Epithelial cell of proximal tubule (primary cell): ENCODE results near the gene RECQL5. TPM values are rescaled to one million over a fixed set of nuclear protein-coding genes. Genes with fewer than 3 reads are reported as not detected.

ENCODE experiments used
- DNase-seq: peaks from one replicate; pipeline ENCODE4 v3.0.0-alpha.2; 2011; ENCODE audit warnings: low read depth
- H3K4me3 ChIP-seq: 2 replicates; pipeline ENCODE4 v1.5.1; 2011; ENCODE audit warnings: low read depth, mild to moderate bottlenecking, low read length
- total RNA-seq: library from RNA; depleted of rRNA; stranded (reverse); fragments of >200 nt; gene quantifications from 2 replicates; pipeline ENCODE4 v1.2.3, GENCODE V29; 2015
- TF ChIP-seq, protein P1 (sequence below): conservative IDR thresholded peaks from 2 replicates; pipeline ENCODE4 v1.5.1; 2012; ENCODE audit warnings: low read depth, mild to moderate bottlenecking, low read length

RECQL5 gene
- total RNA-seq, 1 donor from 2014 or later: 25.7 TPM

DNA sequence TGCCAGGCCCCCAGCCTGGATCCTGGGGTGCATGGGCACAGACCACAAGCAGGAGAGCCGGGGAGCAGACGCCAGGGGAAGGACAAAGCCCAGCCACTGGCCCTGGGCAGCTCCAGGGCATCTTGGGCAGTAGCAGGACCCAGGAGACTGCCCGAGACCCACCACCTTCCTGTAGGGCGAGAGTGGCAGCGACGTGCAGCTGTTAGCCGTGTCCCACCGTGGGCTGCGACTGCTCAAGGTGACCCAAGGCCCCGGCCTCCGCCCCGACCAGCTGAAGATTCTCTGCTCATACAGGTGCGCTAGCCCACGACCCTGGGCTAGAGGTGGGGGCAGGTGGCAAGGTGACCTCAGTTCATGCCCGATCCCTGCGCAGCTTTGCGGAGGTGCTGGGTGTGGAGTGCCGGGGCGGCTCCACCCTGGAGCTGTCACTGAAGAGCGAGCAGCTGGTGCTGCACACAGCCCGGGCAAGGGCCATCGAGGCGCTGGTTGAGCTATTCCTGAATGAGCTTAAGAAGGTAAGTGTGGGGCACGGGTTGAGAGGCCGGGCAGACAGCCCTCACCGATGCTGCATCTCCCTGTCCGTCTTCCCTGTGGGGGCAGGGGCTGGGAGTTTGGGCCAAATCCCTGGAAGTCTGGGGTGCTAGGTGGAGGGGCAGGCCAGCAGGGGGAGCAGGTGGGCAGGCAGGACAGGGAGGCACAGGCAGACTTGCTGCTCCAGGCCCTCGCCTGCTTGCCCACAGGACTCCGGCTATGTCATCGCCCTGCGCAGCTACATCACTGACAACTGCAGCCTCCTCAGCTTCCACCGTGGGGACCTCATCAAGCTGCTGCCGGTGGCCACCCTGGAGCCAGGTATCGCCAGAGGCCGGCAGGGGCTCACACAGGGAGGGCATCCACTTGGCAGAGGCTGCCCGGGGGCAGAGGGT lies 47.2 kb downstream of the RECQL5 start:
- H3K4me3 ChIP-seq: no peak overlapping the region
- TF ChIP-seq, protein P1, sequence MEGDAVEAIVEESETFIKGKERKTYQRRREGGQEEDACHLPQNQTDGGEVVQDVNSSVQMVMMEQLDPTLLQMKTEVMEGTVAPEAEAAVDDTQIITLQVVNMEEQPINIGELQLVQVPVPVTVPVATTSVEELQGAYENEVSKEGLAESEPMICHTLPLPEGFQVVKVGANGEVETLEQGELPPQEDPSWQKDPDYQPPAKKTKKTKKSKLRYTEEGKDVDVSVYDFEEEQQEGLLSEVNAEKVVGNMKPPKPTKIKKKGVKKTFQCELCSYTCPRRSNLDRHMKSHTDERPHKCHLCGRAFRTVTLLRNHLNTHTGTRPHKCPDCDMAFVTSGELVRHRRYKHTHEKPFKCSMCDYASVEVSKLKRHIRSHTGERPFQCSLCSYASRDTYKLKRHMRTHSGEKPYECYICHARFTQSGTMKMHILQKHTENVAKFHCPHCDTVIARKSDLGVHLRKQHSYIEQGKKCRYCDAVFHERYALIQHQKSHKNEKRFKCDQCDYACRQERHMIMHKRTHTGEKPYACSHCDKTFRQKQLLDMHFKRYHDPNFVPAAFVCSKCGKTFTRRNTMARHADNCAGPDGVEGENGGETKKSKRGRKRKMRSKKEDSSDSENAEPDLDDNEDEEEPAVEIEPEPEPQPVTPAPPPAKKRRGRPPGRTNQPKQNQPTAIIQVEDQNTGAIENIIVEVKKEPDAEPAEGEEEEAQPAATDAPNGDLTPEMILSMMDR: peak; percentile 60
- DNase-seq: no peak

DNA sequence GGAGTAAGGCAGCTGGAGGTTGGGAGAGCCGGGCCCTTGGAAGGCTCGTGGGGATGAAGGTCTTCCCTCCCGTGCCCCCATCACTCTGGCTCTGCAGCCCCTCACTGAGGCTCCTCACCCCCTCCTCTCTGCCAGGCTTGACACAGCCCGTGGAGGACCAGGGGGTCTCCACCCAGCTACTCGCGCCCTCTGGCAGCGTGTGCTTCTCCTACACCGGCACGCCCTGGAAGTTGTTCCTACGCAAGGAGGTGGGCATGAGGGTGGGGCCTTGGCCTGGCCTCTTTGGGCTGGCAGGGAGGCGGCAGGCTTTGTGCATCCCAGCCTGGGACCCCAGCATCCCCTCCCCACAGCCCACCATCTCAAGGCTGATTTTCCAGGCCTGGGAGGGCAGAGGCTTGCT lies 49.3 kb downstream of the RECQL5 start:
- TF ChIP-seq, protein P1: no peak
- DNase-seq: no peak
- H3K4me3 ChIP-seq: no peak overlapping the region

DNA sequence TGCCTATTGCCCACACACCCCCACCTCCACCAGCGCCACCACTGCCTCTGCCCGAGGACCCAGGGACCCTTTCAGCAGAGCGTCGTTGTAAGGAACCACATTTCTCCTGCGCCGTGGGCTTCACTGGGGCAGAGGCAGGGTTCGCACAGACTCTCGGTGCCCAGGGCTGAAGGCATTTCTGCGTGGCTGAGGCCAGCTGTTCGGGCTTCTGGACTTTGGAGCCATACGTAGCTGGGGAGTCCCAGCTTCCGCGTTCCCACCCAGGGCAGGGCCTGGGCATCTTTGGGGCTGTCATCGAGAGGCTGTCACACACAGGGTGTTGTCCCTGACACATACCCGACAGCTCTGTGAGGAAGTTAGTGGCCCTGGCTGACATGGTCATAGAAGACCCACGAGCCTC lies 49.7 kb downstream of the RECQL5 start:
- TF ChIP-seq, protein P1: no peak
- H3K4me3 ChIP-seq: no peak overlapping the region
- no peak for DNase-seq

DNA sequence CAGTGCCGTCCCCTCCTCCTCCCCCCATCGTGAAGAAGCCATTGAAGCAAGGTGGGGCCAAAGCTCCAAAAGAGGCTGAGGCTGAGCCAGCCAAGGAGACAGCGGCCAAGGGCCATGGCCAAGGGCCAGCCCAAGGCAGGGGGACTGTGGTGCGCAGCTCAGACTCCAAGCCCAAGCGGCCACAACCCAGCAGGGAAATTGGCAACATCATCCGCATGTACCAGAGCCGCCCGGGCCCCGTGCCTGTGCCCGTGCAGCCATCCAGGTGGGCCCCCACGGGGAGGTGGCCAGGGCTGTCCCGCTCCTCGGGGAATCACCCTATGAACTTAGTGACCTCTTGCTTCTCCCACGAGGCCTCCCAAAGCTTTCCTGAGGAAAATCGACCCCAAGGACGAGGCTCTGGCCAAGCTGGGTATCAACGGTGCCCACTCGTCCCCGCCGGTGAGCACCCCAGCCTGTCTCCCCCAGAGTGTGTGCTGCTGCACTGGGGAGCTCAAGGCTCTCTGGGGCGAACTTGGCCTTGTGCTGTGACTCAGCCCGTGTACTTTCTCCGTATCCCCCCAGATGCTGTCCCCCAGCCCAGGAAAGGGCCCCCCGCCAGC lies 50.3 kb downstream of the RECQL5 start:
- no peak for DNase-seq
- H3K4me3 ChIP-seq: no peak overlapping the region

DNA sequence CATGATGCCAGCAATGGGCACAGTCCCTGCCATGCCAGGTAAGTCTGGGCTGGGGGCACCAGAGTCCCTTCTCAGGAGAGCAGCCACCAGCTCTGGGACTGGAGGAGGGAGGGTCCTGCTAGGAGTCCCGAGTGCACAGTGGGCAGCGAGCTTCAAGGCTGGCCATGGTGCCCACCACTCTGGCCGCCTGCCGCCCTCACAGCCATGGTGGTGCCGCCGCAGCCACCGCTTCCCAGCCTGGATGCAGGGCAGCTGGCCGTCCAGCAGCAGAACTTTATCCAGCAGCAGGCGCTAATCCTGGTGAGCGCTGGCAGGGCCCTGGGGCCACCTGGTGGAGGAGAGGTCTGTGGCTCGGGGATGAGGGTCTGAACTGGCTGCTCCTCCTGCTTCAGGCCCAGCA lies 51.7 kb downstream of the RECQL5 start:
- H3K4me3 ChIP-seq: no peak overlapping the region
- TF ChIP-seq, protein P1: no peak
- no peak for DNase-seq

More for the DNA sequence above, 50.3 kb downstream of the RECQL5 start:
- TF ChIP-seq, protein P1: no peak

DNA sequence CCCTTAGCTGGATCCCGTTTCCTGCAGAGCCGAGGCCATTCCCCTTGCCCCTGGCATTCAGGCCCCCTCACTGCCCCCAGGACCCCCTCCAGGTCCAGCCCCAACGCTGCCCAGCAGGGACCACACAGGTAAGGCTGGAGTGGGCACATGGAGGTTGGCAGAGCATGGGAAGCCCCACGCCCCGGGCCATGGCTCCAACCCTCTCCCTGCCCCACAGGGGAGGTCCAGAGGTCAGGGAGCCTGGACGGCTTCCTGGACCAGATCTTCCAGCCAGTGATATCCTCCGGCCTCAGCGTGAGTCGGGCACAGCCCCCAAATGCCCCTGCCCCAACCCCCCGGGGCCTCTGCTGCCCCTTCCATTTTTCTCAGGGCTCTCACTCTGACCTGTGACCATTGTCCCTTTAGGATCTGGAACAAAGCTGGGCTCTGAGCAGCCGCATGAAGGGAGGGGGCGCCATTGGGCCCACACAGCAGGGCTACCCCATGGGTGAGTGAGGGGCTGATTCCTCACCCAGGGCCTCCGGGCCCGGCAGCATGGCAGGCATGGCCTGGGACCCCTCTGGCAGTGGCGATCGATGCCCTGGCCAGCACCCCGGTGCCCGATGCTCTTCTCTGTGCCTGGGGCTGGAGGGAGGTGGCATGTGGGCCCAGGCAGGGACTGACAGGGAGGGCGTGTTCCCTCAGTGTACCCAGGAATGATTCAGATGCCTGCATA lies 52.2 kb downstream of the RECQL5 start:
- TF ChIP-seq, protein P1: no peak
- no peak for DNase-seq
- no peak overlapping the region for H3K4me3 ChIP-seq
